ENCODE data around the gene TSPEAR. TPM values are rescaled to one million over a fixed set of nuclear protein-coding genes. Genes with fewer than 3 reads are reported as not detected.

Gene TSPEAR
- total RNA-seq, 1 donor, result not detected

DNA sequence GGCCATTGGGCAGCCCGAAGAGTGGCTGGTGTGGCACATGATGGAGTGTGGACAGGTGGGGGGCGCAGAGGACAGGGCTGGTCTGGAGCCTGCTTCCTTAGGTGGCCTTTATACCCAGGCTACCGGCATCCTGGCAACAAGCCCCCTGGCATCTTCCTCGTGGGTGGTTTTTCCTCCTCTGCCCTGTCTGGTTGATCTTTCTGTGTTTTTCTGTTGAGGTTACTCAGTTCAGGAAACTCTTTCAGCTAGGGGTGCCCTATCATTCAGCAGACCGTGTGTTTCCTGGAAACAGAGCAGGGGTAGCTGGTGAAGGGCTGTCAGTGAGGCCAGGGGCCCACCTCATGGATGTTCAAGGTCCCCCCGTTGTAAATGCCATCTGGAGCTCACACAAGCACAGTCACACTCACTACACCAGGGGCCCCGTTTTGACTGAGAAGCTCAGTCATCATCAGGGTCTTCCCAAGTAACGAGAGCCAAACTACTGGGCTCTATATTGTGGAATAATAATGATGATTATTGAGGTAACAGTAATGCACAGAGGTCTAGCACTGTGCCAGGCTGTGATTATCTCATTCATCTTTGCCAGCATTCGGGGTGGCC is 56.7 kb downstream of the TSPEAR start, which contains the start of gene KRTAP12-4:
Gene KRTAP12-4, minus strand, starts transcription at position 84 of the 600 bp plus-strand sequence. Its CDS starts 45 bp downstream, at position 39.
- Histone ChIP-seq H4K20me1 (ENCODE audit: insufficient read depth, low read length) (no peaks in the 10 kb centered on the region), H3K4me1 (ENCODE audit: insufficient read depth, low read length) (no peaks in the 10 kb centered on the region), H3K79me2 (ENCODE audit: insufficient read depth, low read length) (no peaks in the 10 kb centered on the region), H3K9me3 (ENCODE audit: low read depth, low read length) (no peaks in the 10 kb centered on the region), H2AFZ (ENCODE audit: low read length) (no peak within 1 kb of the TSS), H3K36me3 (ENCODE audit: insufficient read depth, low read length) (no peaks in the 10 kb centered on the region), H3K27ac (ENCODE audit: low read depth, low read length) (no peak within 1 kb of the TSS), H3K4me2 (ENCODE audit: insufficient read depth, low read length) (no peak within 1 kb of the TSS), H3K27me3 (ENCODE audit: insufficient read depth, low read length) (no peaks in the 10 kb centered on the region), H3K4me3 (ENCODE audit: insufficient read depth, low read length) (no peak within 1 kb of the TSS)
- TF ChIP-seq, protein P1, sequence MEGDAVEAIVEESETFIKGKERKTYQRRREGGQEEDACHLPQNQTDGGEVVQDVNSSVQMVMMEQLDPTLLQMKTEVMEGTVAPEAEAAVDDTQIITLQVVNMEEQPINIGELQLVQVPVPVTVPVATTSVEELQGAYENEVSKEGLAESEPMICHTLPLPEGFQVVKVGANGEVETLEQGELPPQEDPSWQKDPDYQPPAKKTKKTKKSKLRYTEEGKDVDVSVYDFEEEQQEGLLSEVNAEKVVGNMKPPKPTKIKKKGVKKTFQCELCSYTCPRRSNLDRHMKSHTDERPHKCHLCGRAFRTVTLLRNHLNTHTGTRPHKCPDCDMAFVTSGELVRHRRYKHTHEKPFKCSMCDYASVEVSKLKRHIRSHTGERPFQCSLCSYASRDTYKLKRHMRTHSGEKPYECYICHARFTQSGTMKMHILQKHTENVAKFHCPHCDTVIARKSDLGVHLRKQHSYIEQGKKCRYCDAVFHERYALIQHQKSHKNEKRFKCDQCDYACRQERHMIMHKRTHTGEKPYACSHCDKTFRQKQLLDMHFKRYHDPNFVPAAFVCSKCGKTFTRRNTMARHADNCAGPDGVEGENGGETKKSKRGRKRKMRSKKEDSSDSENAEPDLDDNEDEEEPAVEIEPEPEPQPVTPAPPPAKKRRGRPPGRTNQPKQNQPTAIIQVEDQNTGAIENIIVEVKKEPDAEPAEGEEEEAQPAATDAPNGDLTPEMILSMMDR (IDR thresholded peaks at IDR 0.05; ENCODE audit: extremely low read depth, low read depth, low read length), result no peak
- DNase-seq (ENCODE audit: insufficient read length, low spot score, missing footprints), result peak; percentile 3

DNA sequence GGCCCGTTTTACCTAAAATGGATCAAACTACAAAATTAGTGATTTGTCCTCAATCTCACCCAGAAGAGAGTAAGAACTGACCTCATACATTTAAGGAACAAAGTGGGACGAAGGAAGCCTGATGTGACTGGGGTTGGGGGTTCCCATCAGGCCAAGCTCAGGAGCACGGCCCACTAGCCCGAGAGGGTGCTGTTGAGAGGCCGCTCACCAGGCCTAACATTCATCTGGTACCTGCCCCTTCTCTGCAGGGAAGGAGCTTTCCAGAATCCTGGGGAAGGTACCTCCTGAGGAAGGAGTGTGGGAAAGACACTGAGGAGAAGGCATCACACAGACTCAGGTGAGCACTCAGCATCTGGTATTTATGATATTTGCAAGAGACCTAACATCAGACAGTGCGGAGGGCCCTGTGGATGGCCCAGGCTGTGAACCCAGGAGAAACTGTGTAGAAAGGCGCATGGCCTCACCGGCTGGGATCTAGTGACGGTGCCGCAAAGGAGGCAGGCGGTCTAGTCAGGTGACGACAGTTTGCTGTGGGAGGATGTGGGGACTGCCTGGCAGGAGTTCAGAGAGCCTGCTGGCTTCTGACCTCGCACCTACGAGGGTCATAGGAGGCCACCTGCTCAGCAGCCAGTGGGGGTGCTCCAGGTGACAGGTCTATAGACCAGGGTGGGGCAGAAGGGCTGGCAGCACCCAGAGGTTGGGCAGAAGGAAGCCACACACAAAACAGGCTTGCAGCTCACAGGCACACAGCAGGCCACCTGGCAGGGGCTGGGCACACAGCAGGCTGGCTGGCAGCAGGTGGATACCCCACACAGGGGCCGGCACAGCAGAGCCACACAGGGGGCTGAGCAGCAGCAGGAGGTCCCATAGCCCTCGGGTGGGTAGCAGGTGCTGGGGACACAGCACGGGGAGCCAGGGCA is 57.5 kb downstream of the TSPEAR start:
- Histone ChIP-seq H3K79me2 (ENCODE audit: insufficient read depth, low read length) (no peaks in the 10 kb centered on the region), H4K20me1 (ENCODE audit: insufficient read depth, low read length) (no peaks in the 10 kb centered on the region), H3K4me1 (ENCODE audit: insufficient read depth, low read length) (no peaks in the 10 kb centered on the region), H3K9me3 (ENCODE audit: low read depth, low read length) (no peaks in the 10 kb centered on the region), H3K27ac (ENCODE audit: low read depth, low read length) (no peak overlapping the region), H3K4me3 (ENCODE audit: insufficient read depth, low read length) (no peak overlapping the region), H3K27me3 (ENCODE audit: insufficient read depth, low read length) (no peaks in the 10 kb centered on the region), H2AFZ (ENCODE audit: low read length) (no peak overlapping the region), H3K36me3 (ENCODE audit: insufficient read depth, low read length) (no peaks in the 10 kb centered on the region), H3K4me2 (ENCODE audit: insufficient read depth, low read length) (no peak overlapping the region)
- DNase-seq (ENCODE audit: insufficient read length, low spot score, missing footprints), result peak; percentile 55
- TF ChIP-seq, protein P1 (IDR thresholded peaks at IDR 0.05; ENCODE audit: extremely low read depth, low read depth, low read length), result no peak

DNA sequence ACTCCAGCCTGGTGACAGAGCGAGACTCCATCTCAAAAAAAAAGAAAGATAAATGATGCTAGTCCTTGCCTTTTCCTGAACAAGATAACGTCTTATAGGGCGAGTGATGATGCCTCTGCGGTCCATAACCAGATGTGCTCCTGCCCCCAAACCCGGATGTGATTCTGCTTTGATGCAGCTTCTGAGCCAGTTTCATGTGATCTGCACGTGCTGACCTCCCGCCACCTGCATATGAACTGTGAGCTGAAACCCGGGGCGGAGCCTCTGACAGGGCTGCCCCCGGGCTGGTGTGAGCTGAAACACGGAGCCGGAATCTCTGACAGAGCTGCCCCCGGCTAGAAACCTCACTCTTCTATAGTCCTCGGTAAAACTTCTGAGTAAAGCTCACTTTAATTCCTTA is 58.2 kb downstream of the TSPEAR start:
- Histone ChIP-seq H3K9me3 (ENCODE audit: low read depth, low read length) (no peaks in the 10 kb centered on the region), H3K79me2 (ENCODE audit: insufficient read depth, low read length) (no peaks in the 10 kb centered on the region), H3K4me3 (ENCODE audit: insufficient read depth, low read length) (no peak overlapping the region), H3K4me1 (ENCODE audit: insufficient read depth, low read length) (no peaks in the 10 kb centered on the region), H4K20me1 (ENCODE audit: insufficient read depth, low read length) (no peaks in the 10 kb centered on the region), H3K27me3 (ENCODE audit: insufficient read depth, low read length) (no peaks in the 10 kb centered on the region), H3K27ac (ENCODE audit: low read depth, low read length) (no peak overlapping the region), H3K36me3 (ENCODE audit: insufficient read depth, low read length) (no peaks in the 10 kb centered on the region), H2AFZ (ENCODE audit: low read length) (no peak overlapping the region), H3K4me2 (ENCODE audit: insufficient read depth, low read length) (no peak overlapping the region)
- TF ChIP-seq, protein P1 (IDR thresholded peaks at IDR 0.05; ENCODE audit: extremely low read depth, low read depth, low read length), result no peak
- peak; percentile 44 for DNase-seq (ENCODE audit: insufficient read length, low spot score, missing footprints)

All from osteoblast (primary cell).